GM18507 (cell line): ENCODE data around the gene KCNJ10.

ENCODE experiments used
- DNase-seq: peaks from one replicate; pipeline ENCODE4 v3.0.0; 2011; ENCODE audit warnings: low read depth; ENCODE audit not compliant: insufficient read length; ENCODE audit errors: extremely low spot score
- FAIRE-seq: peaks from 2 replicates; lab custom pipeline; 2011; peaks lifted over from hg19 to GRCh38; lab: Jason Lieb, UNC

The KCNJ10 gene

DNA sequence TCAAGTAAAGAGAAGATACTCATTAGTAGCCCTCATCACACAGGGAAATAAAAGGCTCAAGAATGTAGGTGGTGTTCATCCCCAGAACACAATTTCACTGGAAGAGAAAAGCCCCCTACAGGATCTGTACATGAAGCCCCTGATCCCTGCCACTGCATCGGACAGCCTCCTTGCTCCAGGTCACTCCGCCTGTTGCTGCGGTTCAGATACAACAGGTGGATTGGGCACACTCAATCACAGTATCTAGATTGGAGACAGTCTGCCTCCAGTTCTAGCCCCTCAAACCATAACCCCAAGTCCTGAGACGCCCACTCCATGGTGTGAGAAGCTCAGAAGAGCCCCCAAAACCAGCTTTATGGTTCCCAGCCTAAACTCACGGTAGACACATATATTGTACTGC is 117.0 kb downstream of the KCNJ10 start:
- FAIRE-seq, result no peak

DNA sequence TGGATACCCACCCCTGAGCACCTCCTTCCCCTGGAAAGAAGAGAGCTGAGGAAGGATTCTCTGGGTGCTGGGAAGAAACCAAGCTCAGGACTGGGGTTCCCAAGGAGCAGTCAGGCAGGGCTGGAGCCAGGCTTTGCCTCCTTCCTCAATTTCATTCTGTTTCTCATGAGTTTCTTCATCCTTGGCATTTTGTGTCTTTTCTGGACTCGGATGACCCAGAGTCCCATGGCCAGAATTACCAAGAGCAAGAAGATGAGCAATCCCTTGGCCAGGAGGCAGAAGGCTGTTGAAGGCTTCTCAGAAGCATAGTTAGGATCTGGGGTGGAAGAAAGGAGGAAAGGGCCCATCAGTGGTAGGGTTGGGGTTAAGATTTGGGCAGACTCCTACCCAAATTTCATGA is 118.4 kb downstream of the KCNJ10 start:
- FAIRE-seq, result no peak

More for the DNA sequence above, 117.0 kb downstream of the KCNJ10 start:
- no peak for DNase-seq

DNA sequence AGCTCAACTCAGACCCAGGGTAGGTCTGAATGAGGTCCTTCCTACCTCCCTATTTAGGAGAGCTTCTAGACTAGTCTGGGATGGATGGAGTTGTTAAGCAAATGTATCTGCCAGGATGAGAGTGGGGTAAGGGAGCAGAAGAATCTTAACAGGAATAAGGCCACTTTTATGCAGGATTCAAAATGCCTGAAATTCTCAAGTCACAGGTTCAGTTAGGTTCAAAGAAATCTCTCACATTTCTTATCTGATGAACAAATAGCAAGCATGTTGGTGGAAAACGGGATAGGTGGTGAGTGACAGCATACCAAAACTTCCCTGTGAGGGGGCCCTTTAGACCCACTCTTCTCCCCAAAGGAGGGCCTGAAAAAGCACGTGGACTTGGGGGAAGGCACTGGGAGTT is 118.9 kb downstream of the KCNJ10 start:
- DNase-seq (no peak), FAIRE-seq (no peak)

More for the DNA sequence above, 118.4 kb downstream of the KCNJ10 start:
- no peak for DNase-seq

DNA sequence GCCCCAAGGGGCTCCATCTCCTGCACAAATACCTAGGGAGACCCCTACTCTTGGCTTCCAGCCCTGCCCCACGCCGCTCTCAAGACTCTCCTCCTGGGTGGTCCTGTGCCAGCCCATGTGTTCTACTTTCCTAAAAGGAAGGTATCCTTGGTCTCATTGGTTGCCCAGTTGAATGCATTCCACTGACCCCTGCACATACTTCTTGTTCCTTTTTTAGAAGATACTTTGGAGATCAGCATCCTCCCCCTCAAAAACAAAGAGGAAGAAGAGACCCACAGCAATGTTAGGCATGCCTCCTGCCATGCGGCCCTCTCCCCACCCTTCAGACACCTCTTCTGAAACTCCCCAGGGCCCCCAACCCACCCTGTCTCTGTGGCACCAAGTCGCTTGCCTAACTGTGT is 120.0 kb downstream of the KCNJ10 start:
- DNase-seq, result no peak
- FAIRE-seq, result no peak

DNA sequence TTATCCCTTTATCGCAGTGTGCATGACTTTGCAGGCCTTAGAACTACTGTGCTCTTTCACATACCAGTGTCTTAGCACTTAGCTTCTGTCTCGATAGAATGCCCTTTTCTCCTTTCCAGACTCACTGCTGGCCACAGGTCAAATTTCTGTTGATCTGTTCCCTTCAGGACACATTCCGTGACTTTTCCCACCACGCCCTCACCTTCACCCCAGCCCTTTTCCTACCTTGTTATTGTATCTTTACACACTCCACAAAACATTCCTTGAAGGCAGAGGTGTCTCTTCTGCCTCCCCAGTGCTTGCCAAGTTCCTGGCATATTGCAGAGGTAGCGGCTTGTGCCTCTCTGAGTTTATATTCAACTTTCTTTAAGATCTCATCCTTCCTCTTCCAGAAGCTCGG is 120.8 kb downstream of the KCNJ10 start:
- FAIRE-seq (no peak), DNase-seq (no peak)
